Type B pancreatic cell (in vitro differentiated cells): ENCODE results near the gene HELZ. TPM values are rescaled to one million over a fixed set of nuclear protein-coding genes. Genes with fewer than 3 reads are reported as not detected.

Experiments
- DNase-seq: peaks from one replicate; pipeline ENCODE4 v3.0.0; 2021; ENCODE audit warnings: mixed read lengths; ENCODE audit not compliant: unreplicated experiment; ENCODE audit errors: extremely low spot score
- H3K27ac Mint-ChIP-seq: 2 replicates; pipeline ENCODE4 v1.8.0; 2021; ENCODE audit warnings: mild to moderate bottlenecking, mixed read lengths
- H3K27me3 Mint-ChIP-seq: 2 replicates; pipeline ENCODE4 v1.8.0; 2021; ENCODE audit warnings: mixed read lengths
- H3K36me3 Mint-ChIP-seq: 2 replicates; pipeline ENCODE4 v1.8.0; 2021; ENCODE audit warnings: mixed read lengths
- H3K4me1 Mint-ChIP-seq: one replicate; pipeline ENCODE4 v1.8.0; 2021; ENCODE audit warnings: mixed read lengths; ENCODE audit not compliant: unreplicated experiment
- H3K4me3 Mint-ChIP-seq: 2 replicates; pipeline ENCODE4 v1.8.0; 2021; ENCODE audit warnings: mild to moderate bottlenecking, mixed read lengths
- H3K9me3 Mint-ChIP-seq: 2 replicates; pipeline ENCODE4 v1.8.0; 2021; ENCODE audit warnings: mixed read lengths
- total RNA-seq: library from RNA; stranded (reverse); gene quantifications from 2 replicates; pipeline ENCODE4 v1.2.1, GENCODE V29; 2021; ENCODE audit warnings: low replicate concordance
- TF ChIP-seq, protein P1 (sequence below): fragments of 200-600 bp; sonication (generic); conservative IDR thresholded peaks from 2 replicates; pipeline ENCODE4 v1.5.0; 2021; ENCODE audit warnings: antibody characterized with exemption, mild to moderate bottlenecking

Gene HELZ
- total RNA-seq, 1 donor from 2014 or later = 55.1 TPM

DNA sequence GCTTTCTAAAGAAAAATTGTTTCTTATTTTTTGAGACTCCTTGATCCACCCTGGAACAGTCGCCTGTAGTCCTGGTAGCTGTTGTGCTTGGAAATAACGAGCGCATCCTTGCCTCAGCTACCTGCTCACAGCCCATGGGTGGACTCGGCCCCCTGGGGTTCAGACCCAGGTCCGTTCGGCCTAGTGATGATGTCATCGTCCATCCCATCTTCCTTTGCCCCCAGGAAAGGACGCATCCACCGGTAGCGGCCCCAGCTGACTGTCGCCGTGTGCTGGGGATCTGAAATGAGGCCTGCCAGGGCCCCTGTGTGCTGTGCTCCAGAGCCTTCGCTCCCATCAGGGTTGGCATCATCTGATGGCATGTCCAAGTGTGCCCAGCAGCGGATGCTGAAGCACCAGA, 212.6 kb downstream of the HELZ start:
- no peaks in the 10 kb centered on the region for H3K9me3 Mint-ChIP-seq
- H3K36me3 Mint-ChIP-seq = no peaks in the 10 kb centered on the region
- TF ChIP-seq, protein P1, sequence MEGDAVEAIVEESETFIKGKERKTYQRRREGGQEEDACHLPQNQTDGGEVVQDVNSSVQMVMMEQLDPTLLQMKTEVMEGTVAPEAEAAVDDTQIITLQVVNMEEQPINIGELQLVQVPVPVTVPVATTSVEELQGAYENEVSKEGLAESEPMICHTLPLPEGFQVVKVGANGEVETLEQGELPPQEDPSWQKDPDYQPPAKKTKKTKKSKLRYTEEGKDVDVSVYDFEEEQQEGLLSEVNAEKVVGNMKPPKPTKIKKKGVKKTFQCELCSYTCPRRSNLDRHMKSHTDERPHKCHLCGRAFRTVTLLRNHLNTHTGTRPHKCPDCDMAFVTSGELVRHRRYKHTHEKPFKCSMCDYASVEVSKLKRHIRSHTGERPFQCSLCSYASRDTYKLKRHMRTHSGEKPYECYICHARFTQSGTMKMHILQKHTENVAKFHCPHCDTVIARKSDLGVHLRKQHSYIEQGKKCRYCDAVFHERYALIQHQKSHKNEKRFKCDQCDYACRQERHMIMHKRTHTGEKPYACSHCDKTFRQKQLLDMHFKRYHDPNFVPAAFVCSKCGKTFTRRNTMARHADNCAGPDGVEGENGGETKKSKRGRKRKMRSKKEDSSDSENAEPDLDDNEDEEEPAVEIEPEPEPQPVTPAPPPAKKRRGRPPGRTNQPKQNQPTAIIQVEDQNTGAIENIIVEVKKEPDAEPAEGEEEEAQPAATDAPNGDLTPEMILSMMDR = no peak
- no peak overlapping the region for H3K4me3 Mint-ChIP-seq
- DNase-seq = no peak
- H3K27me3 Mint-ChIP-seq = no peaks in the 10 kb centered on the region
- no peaks in the 10 kb centered on the region for H3K4me1 Mint-ChIP-seq
- no peak overlapping the region for H3K27ac Mint-ChIP-seq

DNA sequence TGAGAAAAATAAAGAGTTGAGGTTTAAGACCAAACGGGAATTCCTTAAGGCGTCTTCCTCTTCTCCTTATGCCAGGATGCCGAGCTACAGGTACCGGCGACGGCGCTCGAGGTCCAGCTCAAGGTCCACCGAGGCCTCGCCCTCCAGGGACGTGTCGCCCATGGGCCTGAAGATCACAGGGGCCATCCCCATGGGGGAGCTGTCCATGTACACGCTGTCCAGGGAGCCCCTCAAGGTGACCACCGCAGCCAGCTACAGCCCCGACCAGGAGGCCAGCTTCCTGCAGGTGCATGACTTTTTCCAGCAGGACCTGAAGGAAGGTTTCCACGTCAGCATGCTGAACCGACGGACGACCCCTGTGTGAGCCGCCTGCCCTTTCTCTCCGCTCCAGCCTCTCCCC, 214.4 kb downstream of the HELZ start:
- Mint-ChIP-seq H3K27me3 (no peaks in the 10 kb centered on the region), H3K9me3 (no peaks in the 10 kb centered on the region), H3K4me3 (no peak overlapping the region), H3K27ac (no peak overlapping the region), H3K4me1 (no peaks in the 10 kb centered on the region), H3K36me3 (no peaks in the 10 kb centered on the region)
- TF ChIP-seq, protein P1 = no peak
- DNase-seq = no peak

DNA sequence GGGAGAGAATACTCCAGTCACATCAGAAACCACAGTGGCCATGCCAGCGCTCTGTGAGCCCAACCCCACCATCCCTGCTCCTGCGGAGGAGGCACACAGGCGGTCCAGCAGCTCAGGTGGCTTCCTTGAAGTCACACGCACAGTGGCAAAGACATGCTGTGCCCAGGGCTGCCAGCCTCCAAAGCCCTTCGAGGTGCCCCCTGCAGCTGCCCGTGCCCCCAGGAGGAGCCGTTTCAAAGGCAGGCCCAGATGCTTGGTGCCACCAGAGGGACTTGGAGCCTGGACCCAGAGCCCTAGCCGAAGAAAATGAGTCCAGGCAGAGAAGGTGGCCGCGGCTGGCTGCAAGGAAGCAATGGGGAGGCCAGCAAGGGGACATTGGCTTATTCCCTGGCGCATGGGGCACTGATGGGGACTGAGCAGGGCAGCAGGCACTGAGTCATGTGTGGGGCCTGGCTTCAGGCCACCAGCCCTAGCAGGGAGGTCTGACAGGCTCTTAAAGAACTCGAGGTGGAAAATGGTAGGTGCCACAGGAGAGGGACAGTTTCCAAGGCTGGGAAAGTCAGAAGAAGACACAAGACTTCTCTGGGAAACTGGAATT, 217.9 kb downstream of the HELZ start:
- Mint-ChIP-seq H3K27ac (no peak overlapping the region), H3K36me3 (no peaks in the 10 kb centered on the region), H3K9me3 (no peaks in the 10 kb centered on the region), H3K4me1 (no peaks in the 10 kb centered on the region), H3K27me3 (no peaks in the 10 kb centered on the region), H3K4me3 (no peak overlapping the region)
- TF ChIP-seq, protein P1 = no peak
- no peak for DNase-seq

DNA sequence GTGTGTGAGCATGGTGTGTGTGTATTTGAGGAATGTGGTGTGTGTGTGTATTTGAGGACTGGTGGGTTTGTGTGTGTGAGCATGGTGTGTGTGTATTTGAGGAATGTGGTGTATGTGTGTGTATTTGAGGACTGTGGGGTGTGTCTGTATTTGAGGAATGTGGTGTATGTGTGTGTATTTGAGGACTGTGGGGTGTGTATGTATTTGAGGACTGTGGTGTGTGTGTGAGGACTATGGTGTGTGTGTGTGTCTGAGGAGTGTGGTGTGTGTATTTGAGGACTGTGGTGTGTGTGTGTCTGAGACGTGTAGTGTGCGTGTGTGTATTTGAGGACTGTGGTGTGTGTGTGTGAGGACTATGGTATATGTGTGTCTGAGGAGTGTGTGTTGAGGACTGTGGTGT, 218.7 kb downstream of the HELZ start:
- H3K4me1 Mint-ChIP-seq = no peaks in the 10 kb centered on the region
- DNase-seq = no peak
- H3K27me3 Mint-ChIP-seq = no peaks in the 10 kb centered on the region
- H3K4me3 Mint-ChIP-seq = no peak overlapping the region
- no peaks in the 10 kb centered on the region for H3K36me3 Mint-ChIP-seq
- no peaks in the 10 kb centered on the region for H3K9me3 Mint-ChIP-seq
- TF ChIP-seq, protein P1 = no peak
- H3K27ac Mint-ChIP-seq = no peak overlapping the region

DNA sequence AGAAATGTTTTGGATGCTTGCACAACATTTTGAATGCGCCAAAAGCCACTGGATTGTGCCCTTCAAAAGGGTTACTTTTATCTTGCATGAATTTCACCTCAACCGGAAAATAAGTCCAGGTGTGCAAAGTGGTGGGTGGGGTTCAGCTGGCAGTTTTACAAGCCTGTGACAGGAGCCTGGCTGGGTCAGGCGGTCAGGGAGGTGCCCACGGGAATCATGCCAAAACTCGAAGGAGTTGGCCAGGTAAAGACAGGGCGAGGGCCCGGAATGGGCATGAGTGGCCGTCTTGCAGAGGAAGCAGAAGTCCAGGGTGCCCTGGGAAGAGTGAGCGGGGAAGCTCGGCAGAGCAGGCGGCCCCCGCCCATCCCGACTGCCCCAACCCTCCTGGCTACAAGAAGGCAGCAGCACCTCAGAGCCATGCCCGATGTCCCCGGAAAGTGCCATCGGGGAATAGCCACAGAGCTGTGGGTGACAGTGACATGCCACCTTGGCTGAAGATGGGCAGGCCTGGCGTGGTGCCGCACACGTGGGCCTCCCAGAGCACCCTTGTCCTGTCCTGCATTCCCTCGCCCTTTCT, 219.7 kb downstream of the HELZ start:
- no peaks in the 10 kb centered on the region for H3K9me3 Mint-ChIP-seq
- TF ChIP-seq, protein P1 = no peak
- H3K36me3 Mint-ChIP-seq = no peaks in the 10 kb centered on the region
- no peaks in the 10 kb centered on the region for H3K27me3 Mint-ChIP-seq
- no peak overlapping the region for H3K4me3 Mint-ChIP-seq
- no peaks in the 10 kb centered on the region for H3K4me1 Mint-ChIP-seq
- no peak overlapping the region for H3K27ac Mint-ChIP-seq
- DNase-seq = no peak
